GM23338 (cell line): ENCODE measurements around the gene RBM42. TPM values are rescaled to one million over a fixed set of nuclear protein-coding genes. Genes with fewer than 3 reads are reported as not detected.

Experiments
- ATAC-seq: fragments of 200-7000 bp; cut with Tn5 transposase; 3 replicates; pipeline ENCODE4 v1.9.1; 2020
- DNase-seq: peaks from one replicate; pipeline ENCODE4 v3.0.0-alpha.2; 2015; ENCODE audit warnings: low spot score
- H2AFZ ChIP-seq: fragments of 200-600 bp; sonication (generic); 2 replicates; pipeline ENCODE4 v1.8.0; 2016; ENCODE audit warnings: antibody characterized with exemption, mild to moderate bottlenecking, moderate library complexity
- H3F3A ChIP-seq: fragments of 200-600 bp; sonication (generic); replicated peaks from 2 replicates; pipeline ENCODE4 v1.8.0; 2017; ENCODE audit warnings: antibody characterized with exemption, mixed run types, low read depth
- H3K27ac ChIP-seq: fragments of 200-600 bp; sonication (generic); 2 replicates; pipeline ENCODE4 v1.6.1; 2016; ENCODE audit warnings: low read depth
- H3K27me3 ChIP-seq: fragments of 200-600 bp; sonication (generic); 2 replicates; pipeline ENCODE4 v1.8.0; 2016; ENCODE audit warnings: mild to moderate bottlenecking, mixed run types, moderate library complexity; ENCODE audit not compliant: insufficient read depth
- H3K36me3 ChIP-seq: fragments of 200-600 bp; sonication (generic); 2 replicates; pipeline ENCODE4 v1.8.0; 2016; ENCODE audit warnings: mild to moderate bottlenecking; ENCODE audit not compliant: insufficient read depth
- H3K4me1 ChIP-seq: fragments of 200-600 bp; sonication (generic); 2 replicates; pipeline ENCODE4 v1.8.0; 2016; ENCODE audit warnings: mild to moderate bottlenecking, moderate library complexity; ENCODE audit not compliant: insufficient read depth
- H3K4me2 ChIP-seq: fragments of 200-600 bp; sonication (generic); 2 replicates; pipeline ENCODE4 v1.7.1; 2017; ENCODE audit warnings: mixed run types
- H3K4me3 ChIP-seq: fragments of 200-600 bp; sonication (generic); 2 replicates; pipeline ENCODE4 v1.6.1; 2016; ENCODE audit warnings: mixed run types
- H3K79me2 ChIP-seq: fragments of 200-600 bp; sonication (generic); replicated peaks from 2 replicates; pipeline ENCODE4 v1.8.0; 2017; ENCODE audit warnings: mild to moderate bottlenecking; ENCODE audit not compliant: insufficient read depth
- H3K9me2 ChIP-seq: fragments of 200-600 bp; sonication (generic); 2 replicates; pipeline ENCODE4 v1.8.0; 2017; ENCODE audit not compliant: insufficient read depth
- H4K20me1 ChIP-seq: fragments of 200-600 bp; sonication (generic); replicated peaks from 2 replicates; pipeline ENCODE4 v1.8.0; 2017; ENCODE audit warnings: mild to moderate bottlenecking; ENCODE audit not compliant: insufficient read depth
- H3K27ac Mint-ChIP-seq: 2 replicates; pipeline ENCODE4 v1.8.0; 2020; ENCODE audit warnings: inconsistent platforms, mild to moderate bottlenecking, moderate library complexity, mixed read lengths
- H3K27me3 Mint-ChIP-seq: 3 replicates; pipeline ENCODE4 v1.8.0; 2022; ENCODE audit warnings: low read depth, mild to moderate bottlenecking, moderate library complexity, mixed read lengths, inconsistent platforms; ENCODE audit not compliant: insufficient read depth, poor library complexity
- H3K36me3 Mint-ChIP-seq: 3 replicates; pipeline ENCODE4 v1.8.0; 2021; ENCODE audit warnings: low read depth, mild to moderate bottlenecking, inconsistent platforms, moderate library complexity, mixed read lengths
- H3K4me1 Mint-ChIP-seq: 3 replicates; pipeline ENCODE4 v1.8.0; 2020; ENCODE audit warnings: mild to moderate bottlenecking, inconsistent platforms, mixed read lengths
- H3K4me3 Mint-ChIP-seq: 3 replicates; pipeline ENCODE4 v1.8.0; 2021; ENCODE audit warnings: moderate library complexity, mild to moderate bottlenecking, inconsistent platforms, mixed read lengths
- H3K9me3 Mint-ChIP-seq: 3 replicates; pipeline ENCODE4 v1.8.0; 2020; ENCODE audit warnings: moderate library complexity, mild to moderate bottlenecking, inconsistent platforms, mixed read lengths
- JUNB ChIP-seq: IDR thresholded peaks from one replicate; pipeline ENCODE4 v1.6.1; 2016; ENCODE audit warnings: antibody characterized with exemption; ENCODE audit not compliant: unreplicated experiment
- POLR2AphosphoS5 ChIP-seq: IDR thresholded peaks from 2 replicates; pipeline ENCODE4 v1.6.1; 2016; ENCODE audit warnings: antibody characterized with exemption, low read depth
- STAT1 ChIP-seq: IDR thresholded peaks from one replicate; pipeline ENCODE4 v1.6.1; 2016; ENCODE audit warnings: antibody characterized with exemption; ENCODE audit not compliant: unreplicated experiment
- ZNF114 ChIP-seq: fragments of 250-450 bp; sonication (Bioruptor Pico); IDR thresholded peaks from 2 replicates; pipeline ENCODE4 v1.5.0; 2020; ENCODE audit warnings: mild to moderate bottlenecking, moderate library complexity
- polyA plus RNA-seq: library from polyadenylated mRNA; unstranded; fragments of >200 nt; fragmentation: Nextera tagmentation; extraction: Ambion mirVana; gene quantifications from 2 replicates; pipeline ENCODE4 v1.2.1, GENCODE V29; 2016
- total RNA-seq: library from RNA; depleted of rRNA; stranded (reverse); fragments of >200 nt; shearing (Covaris generic); gene quantifications from 2 replicates; pipeline ENCODE4 v1.2.3, GENCODE V29; 2014
- TF ChIP-seq, protein P1 (sequence below), 2 experiments: fragments of 200-600 bp in 1 of 2; sonication (generic) in 1 of 2; conservative IDR thresholded peaks; 2 replicates each; pipeline versions ENCODE4 v1.5.1 to v1.6.1; 2016 to 2017; ENCODE audit warnings: antibody characterized with exemption in 2 of 2, low read depth in 2 of 2, mild to moderate bottlenecking in 2 of 2, moderate library complexity in 1 of 2
- TF ChIP-seq, protein P2 (sequence below): IDR thresholded peaks from one replicate; pipeline ENCODE4 v1.6.1; 2018; ENCODE audit warnings: antibody characterized with exemption; ENCODE audit not compliant: unreplicated experiment
- TF ChIP-seq, protein P3 (sequence below): IDR thresholded peaks from 2 replicates; pipeline ENCODE4 v1.6.1; 2016; ENCODE audit warnings: antibody characterized with exemption

RBM42 gene
- total and polyA plus RNA-seq, 2 experiments from 2014 or later = 74.7 to 82.9 TPM

DNA sequence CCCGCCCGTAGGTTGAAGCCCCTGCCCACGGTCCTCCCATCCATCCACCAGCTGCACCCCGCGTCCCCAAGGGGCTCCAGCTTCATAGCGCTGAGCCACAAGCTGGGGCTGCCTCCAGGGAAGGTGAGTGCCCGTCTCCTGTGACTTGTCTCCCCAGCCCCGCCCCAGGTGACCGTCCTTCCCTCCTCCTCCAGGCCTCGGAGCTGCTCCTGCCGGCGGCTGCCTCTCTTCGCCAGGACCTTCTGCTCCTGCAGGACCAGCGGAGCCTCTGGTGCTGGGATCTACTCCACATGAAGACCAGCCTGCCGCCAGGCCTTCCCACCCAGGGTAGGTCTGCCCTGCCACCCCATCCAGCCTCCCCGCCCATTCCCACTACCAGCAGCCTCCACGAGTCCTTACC is 8.8 kb upstream of the RBM42 start:
- no peak overlapping the region for H3K4me3 ChIP-seq

DNA sequence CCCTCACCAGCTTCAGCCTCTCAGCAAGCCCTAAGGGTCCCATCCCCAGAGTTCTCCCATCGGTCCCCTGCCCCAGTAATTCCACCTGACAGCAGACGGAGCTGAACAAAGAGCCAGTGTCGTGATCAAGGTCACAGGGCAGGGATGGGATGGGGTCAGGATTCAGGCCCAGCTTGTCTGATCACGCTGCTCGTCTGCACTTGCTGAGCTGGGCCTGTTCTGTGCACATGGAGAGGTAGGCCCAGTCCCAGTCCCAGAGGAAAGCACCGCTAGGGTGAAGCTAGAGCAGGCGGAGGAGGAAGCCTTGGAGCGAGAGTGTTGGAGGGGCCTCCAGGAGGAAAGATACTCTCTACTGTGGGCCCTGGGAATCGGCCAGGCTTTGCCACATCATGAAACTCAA is 7.1 kb upstream of the RBM42 start:
- Mint-ChIP-seq H3K27me3 (peaks cover 9% of the 10 kb centered on the region), H3K27ac (no peak overlapping the region), H3K9me3 (no peaks in the 10 kb centered on the region), H3K36me3 (peaks cover 17% of the 10 kb centered on the region; the same call in 2 of the 3 replicates), H3K4me3 (no peak overlapping the region; the same call in 2 of the 3 replicates), H3K4me1 (no peaks in the 10 kb centered on the region)
- Histone ChIP-seq H3K27ac (no peak overlapping the region), H3K4me1 (no peaks in the 10 kb centered on the region), H3K36me3 (no peaks in the 10 kb centered on the region), H2AFZ (no peak overlapping the region), H3K27me3 (no peaks in the 10 kb centered on the region), H3K79me2 (no peaks in the 10 kb centered on the region), H3F3A (no peaks in the 10 kb centered on the region), H3K9me2 (no peaks in the 10 kb centered on the region), H4K20me1 (no peaks in the 10 kb centered on the region), H3K4me3 (no peak overlapping the region), H3K4me2 (no peak overlapping the region)
- ATAC-seq (no peak), DNase-seq (no peak)
- TF ChIP-seq JUNB (no peak), ZNF114 (CRISPR knock-in tag) (no peak)
- TF ChIP-seq, protein P1, sequence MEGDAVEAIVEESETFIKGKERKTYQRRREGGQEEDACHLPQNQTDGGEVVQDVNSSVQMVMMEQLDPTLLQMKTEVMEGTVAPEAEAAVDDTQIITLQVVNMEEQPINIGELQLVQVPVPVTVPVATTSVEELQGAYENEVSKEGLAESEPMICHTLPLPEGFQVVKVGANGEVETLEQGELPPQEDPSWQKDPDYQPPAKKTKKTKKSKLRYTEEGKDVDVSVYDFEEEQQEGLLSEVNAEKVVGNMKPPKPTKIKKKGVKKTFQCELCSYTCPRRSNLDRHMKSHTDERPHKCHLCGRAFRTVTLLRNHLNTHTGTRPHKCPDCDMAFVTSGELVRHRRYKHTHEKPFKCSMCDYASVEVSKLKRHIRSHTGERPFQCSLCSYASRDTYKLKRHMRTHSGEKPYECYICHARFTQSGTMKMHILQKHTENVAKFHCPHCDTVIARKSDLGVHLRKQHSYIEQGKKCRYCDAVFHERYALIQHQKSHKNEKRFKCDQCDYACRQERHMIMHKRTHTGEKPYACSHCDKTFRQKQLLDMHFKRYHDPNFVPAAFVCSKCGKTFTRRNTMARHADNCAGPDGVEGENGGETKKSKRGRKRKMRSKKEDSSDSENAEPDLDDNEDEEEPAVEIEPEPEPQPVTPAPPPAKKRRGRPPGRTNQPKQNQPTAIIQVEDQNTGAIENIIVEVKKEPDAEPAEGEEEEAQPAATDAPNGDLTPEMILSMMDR (conservative IDR thresholded peaks at IDR 0.05; ENCODE audit: low read depth in 2 of 2) = no peak
- TF ChIP-seq, protein P2, sequence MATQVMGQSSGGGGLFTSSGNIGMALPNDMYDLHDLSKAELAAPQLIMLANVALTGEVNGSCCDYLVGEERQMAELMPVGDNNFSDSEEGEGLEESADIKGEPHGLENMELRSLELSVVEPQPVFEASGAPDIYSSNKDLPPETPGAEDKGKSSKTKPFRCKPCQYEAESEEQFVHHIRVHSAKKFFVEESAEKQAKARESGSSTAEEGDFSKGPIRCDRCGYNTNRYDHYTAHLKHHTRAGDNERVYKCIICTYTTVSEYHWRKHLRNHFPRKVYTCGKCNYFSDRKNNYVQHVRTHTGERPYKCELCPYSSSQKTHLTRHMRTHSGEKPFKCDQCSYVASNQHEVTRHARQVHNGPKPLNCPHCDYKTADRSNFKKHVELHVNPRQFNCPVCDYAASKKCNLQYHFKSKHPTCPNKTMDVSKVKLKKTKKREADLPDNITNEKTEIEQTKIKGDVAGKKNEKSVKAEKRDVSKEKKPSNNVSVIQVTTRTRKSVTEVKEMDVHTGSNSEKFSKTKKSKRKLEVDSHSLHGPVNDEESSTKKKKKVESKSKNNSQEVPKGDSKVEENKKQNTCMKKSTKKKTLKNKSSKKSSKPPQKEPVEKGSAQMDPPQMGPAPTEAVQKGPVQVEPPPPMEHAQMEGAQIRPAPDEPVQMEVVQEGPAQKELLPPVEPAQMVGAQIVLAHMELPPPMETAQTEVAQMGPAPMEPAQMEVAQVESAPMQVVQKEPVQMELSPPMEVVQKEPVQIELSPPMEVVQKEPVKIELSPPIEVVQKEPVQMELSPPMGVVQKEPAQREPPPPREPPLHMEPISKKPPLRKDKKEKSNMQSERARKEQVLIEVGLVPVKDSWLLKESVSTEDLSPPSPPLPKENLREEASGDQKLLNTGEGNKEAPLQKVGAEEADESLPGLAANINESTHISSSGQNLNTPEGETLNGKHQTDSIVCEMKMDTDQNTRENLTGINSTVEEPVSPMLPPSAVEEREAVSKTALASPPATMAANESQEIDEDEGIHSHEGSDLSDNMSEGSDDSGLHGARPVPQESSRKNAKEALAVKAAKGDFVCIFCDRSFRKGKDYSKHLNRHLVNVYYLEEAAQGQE = no peak

More for the DNA sequence above, 8.8 kb upstream of the RBM42 start:
- no peaks in the 10 kb centered on the region for H3K4me1 Mint-ChIP-seq
- peaks cover 9% of the 10 kb centered on the region for H3K27me3 Mint-ChIP-seq
- H3K36me3 Mint-ChIP-seq = peaks cover 26% of the 10 kb centered on the region
- TF ChIP-seq, protein P2 = no peak
- TF ChIP-seq JUNB = no peak
- TF ChIP-seq, protein P1 (conservative IDR thresholded peaks at IDR 0.05; ENCODE audit: low read depth in 2 of 2) = no peak
- TF ChIP-seq, protein P3, sequence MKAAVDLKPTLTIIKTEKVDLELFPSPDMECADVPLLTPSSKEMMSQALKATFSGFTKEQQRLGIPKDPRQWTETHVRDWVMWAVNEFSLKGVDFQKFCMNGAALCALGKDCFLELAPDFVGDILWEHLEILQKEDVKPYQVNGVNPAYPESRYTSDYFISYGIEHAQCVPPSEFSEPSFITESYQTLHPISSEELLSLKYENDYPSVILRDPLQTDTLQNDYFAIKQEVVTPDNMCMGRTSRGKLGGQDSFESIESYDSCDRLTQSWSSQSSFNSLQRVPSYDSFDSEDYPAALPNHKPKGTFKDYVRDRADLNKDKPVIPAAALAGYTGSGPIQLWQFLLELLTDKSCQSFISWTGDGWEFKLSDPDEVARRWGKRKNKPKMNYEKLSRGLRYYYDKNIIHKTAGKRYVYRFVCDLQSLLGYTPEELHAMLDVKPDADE = no peak
- no peak for TF ChIP-seq STAT1
- TF ChIP-seq POLR2AphosphoS5 = no peak
- Histone ChIP-seq H3K4me1 (no peaks in the 10 kb centered on the region), H3K79me2 (no peaks in the 10 kb centered on the region), H3K27ac (no peak overlapping the region), H3F3A (no peaks in the 10 kb centered on the region), H3K4me2 (no peak overlapping the region), H2AFZ (no peak overlapping the region), H3K27me3 (no peaks in the 10 kb centered on the region), H3K36me3 (no peaks in the 10 kb centered on the region), H3K9me2 (no peaks in the 10 kb centered on the region), H4K20me1 (no peaks in the 10 kb centered on the region)
- H3K27ac Mint-ChIP-seq = no peak overlapping the region
- H3K9me3 Mint-ChIP-seq = no peaks in the 10 kb centered on the region
- no peak for DNase-seq
- H3K4me3 Mint-ChIP-seq = no peak overlapping the region
- ATAC-seq = no peak
